GM19023 (cell line): ENCODE measurements around the gene ABI1.
"Not testable (repeated sequence)": the region's sequence is repeated elsewhere in the genome, so short reads cannot be mapped to it uniquely, and the experiment has no call there.

Source experiments
- ATAC-seq: cut with Tn5 transposase; IDR thresholded peaks from one replicate; pipeline ENCODE4 v1.9.1; 2021; ENCODE audit warnings: mild to moderate bottlenecking, moderate library complexity; ENCODE audit not compliant: unreplicated experiment

ABI1 gene

GRCh38 chr10:26860443-26861204 lies at the start of gene ABI1:
TSS of gene ABI1 (minus strand) at chr10:26860958. CDS start at chr10:26860863, 95 bp downstream.
- peak; percentile 80 for ATAC-seq

GRCh38 chr10:26909753-26910152 lies 49.0 kb upstream of the ABI1 start:
- no peak for ATAC-seq

- not testable (repeated sequence) for ATAC-seq
These were observed 44.6 kb upstream of the ABI1 start for GRCh38 chr10:26905253-26905781.

GRCh38 chr10:26903431-26904217 lies 42.9 kb upstream of the ABI1 start:
- no peak for ATAC-seq

GRCh38 chr10:26892306-26892923 lies 31.7 kb upstream of the ABI1 start:
- peak; percentile 77 for ATAC-seq

GRCh38 chr10:26890956-26891355 lies 30.2 kb upstream of the ABI1 start:
- ATAC-seq, result no peak

GRCh38 chr10:26887611-26888215 lies 27.0 kb upstream of the ABI1 start:
- ATAC-seq, result no peak

GRCh38 chr10:26881600-26882331 lies 21.0 kb upstream of the ABI1 start:
- no peak for ATAC-seq

GRCh38 chr10:26879744-26880143 lies 19.0 kb upstream of the ABI1 start:
- ATAC-seq, result no peak

- no peak for ATAC-seq
These were observed 10.0 kb upstream of the ABI1 start for GRCh38 chr10:26870766-26871165.

GRCh38 chr10:26869528-26869927 lies 8.8 kb upstream of the ABI1 start:
- no peak for ATAC-seq

GRCh38 chr10:26863351-26864076 lies 2.8 kb upstream of the ABI1 start:
- ATAC-seq, result no peak

- ATAC-seq, result no peak
These were observed 644 bp upstream of the ABI1 start for GRCh38 chr10:26861205-26861998.

- ATAC-seq, result peak; percentile 12
These were observed 686 bp downstream of the ABI1 start for GRCh38 chr10:26860102-26860442.

GRCh38 chr10:26859241-26860101 lies 1.3 kb downstream of the ABI1 start:
- ATAC-seq, result no peak

GRCh38 chr10:26858707-26859034 lies 2.1 kb downstream of the ABI1 start:
- ATAC-seq, result no peak

- ATAC-seq, result no peak
These were observed 2.6 kb downstream of the ABI1 start for GRCh38 chr10:26857991-26858706.

- ATAC-seq, result not testable (repeated sequence)
These were observed 3.2 kb downstream of the ABI1 start for GRCh38 chr10:26857553-26857952.
